Right kidney (tissue), 1 donor: ENCODE measurements around the gene TARP.
"Not testable (repeated sequence)": the region's sequence is repeated elsewhere in the genome, so short reads cannot be mapped to it uniquely, and the experiment has no call there.

Source experiments
- DNase-seq: peaks from one replicate; pipeline ENCODE4 v3.0.0-alpha.2; 2016

TARP gene

GRCh38 chr7:38261601-38262000 lies 11.8 kb downstream of the TARP start:
- not testable (repeated sequence) for DNase-seq

DNA sequence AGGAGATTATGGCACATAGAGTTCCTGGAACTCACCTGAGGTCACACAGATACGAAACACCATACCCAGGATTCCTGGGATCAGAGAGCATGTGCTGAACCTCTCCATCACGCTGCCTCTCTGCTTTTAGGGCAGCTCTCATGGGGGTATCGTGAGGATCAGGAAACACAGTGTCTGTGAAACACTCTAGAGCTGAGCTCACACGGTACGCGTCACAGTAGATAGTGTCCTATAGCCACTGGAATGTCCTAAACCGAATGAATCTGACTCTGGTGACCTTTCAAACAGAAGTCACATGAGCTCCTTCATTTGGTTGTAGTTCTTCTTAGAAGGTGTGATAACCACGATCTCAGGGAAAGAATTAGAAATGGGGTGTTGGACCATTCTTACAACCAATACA lies 14.3 kb downstream of the TARP start:
- not testable (repeated sequence) for DNase-seq

GRCh38 chr7:38257350-38257677 lies 16.1 kb downstream of the TARP start:
- DNase-seq = no peak

- DNase-seq = not testable (repeated sequence)
Measured at GRCh38 chr7:38249849-38250248, 23.6 kb downstream of the TARP start.

DNA sequence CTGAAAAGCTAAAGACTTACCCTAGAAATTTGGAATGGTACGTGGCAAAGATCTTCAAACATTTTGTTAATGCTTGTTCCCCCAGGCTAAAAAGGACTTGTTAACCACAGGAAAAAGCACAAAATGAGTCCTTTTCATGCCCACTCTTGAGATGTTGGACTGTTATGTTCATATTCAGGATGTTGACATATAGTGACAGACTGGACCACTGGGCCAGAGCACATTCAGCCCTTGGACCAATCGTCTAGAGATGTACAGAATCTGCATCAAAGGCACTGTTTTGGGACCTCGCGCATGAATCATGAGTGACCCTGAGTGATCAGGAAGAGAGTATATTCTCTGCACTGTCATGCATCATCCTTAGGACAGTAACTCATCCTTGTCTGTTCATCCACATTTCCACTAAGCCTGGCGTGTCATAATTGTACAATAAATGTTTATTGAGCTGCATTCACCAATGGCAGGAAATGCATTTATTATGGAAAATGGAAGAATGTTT lies 25.3 kb downstream of the TARP start:
- no peak for DNase-seq

DNA sequence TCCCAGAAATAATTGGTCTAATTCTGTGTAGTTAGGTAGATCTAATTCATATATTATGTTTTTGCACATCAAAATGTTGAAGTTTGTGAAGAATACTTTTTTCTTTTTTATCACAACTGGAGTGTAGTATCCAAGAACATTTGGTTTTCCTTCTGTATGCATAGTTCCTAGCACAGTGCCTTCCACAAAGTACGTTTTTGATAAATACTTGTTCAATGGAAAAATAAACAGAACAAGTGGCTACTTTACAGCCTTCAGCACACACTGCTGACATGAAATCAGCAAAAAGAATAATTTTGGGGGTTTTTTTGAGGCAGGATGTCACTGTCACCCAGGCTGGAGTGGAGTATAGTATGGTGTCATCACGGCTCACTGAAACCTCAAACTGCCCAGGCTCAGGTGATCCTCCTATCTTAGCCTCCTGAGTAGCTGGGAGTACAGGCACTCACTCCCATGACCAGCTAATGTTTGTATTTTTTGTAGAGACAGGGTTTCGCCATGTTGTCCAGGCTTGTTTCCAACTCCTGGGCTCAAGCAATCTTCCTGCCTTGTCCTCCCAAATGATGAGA lies 27.9 kb downstream of the TARP start:
- DNase-seq = no peak

- no peak for DNase-seq
Measured at GRCh38 chr7:38244516-38244915, 28.9 kb downstream of the TARP start.

GRCh38 chr7:38243345-38243744 lies 30.1 kb downstream of the TARP start:
- not testable (repeated sequence) for DNase-seq

- DNase-seq = no peak
Measured at GRCh38 chr7:38242814-38243213, 30.6 kb downstream of the TARP start.

DNA sequence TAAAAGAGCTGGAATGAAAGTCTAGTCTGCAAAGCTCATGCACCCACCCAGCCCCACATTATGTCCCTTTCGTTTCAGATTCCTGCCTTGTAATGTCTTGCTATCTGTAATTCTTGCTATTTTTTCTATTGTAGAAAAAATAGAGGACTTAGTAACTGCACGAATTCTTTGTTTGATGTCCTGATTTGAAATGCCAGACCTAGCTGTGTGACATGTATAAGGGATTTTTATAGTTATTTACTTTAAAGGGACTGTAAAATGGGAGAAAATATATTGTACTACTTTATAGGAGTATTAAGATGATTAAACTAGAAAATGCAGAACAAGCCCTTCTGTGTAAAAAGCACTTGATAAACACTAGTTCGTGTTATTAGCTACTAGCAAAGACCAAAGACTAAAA lies 32.4 kb downstream of the TARP start:
- no peak for DNase-seq

DNA sequence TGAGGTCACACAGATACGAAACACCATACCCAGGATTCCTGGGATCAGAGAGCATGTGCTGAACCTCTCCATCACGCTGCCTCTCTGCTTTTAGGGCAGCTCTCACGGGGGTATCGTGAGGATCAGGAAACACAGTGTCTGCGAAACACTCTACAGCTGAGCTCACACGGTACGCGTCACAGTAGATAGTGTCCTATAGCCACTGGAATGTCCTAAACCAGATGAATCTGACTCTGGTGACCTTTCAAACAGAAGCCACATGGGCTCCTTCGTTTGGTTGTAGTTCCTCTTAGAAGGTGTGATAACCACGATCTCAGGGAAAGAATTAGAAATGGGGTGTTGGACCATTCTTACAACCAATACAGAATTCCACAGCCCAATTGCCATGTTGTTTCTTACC lies 34.3 kb downstream of the TARP start:
- not testable (repeated sequence) for DNase-seq

GRCh38 chr7:38235606-38236005 lies 37.8 kb downstream of the TARP start:
- DNase-seq = no peak

DNA sequence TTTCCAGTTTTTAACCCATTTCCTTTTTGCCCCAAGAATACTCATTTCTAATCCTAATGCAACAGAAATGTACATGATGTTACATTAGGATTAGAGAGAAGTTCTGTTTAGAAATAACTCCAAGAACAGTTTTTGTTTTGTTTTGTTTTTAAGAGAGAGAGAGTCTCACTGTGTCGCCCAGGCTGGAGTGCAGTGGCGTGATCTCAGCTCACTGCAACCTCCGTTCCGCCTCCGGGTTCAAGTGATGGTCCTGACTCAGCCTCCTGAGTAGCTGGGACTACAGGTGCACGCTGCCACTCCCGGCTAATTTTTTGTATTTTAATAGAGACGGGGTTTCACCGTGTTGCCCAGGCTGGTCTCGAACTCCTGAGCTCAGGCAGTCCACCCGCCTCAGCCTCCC lies 38.7 kb downstream of the TARP start:
- DNase-seq = not testable (repeated sequence)

DNA sequence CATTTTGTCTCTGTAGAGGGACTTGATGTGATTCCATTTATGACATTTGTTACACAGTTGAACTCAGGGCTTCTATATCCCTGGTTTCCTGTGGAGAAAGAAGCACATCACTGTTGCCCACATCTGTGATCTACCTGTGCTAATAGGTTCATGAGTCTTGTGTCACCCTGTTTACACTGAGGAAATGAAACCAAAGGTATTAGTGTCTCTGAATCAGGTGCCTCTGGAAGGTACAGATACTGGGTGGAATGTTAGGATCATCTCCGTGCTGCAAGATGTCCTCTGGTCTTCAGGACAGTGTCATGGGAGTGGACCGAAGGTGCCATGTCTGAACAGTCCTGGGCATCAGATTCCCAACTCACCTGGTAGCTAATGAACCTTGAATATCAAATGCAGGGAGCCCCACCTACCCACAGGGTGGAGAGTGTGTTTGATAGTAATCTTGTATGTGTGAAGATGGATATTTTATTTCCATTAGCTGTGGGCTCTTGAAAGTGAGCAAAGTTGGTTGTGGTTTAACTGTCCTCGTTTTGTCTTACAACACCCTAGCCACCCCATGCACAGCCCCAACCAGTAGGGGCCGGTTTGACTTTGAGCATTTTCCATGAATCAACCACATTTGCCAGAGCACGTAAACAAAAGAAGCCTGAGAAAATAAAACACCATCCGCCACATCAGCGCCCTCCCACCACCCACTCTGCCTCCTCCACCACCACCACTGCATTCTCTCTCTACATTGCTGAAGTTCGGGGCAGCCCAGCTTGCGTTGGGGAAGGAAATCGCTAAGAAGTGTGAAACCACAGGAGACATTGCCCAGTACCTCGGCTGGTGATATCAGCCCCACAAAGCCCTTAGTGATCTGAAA lies 40.7 kb downstream of the TARP start:
- DNase-seq = no peak

DNA sequence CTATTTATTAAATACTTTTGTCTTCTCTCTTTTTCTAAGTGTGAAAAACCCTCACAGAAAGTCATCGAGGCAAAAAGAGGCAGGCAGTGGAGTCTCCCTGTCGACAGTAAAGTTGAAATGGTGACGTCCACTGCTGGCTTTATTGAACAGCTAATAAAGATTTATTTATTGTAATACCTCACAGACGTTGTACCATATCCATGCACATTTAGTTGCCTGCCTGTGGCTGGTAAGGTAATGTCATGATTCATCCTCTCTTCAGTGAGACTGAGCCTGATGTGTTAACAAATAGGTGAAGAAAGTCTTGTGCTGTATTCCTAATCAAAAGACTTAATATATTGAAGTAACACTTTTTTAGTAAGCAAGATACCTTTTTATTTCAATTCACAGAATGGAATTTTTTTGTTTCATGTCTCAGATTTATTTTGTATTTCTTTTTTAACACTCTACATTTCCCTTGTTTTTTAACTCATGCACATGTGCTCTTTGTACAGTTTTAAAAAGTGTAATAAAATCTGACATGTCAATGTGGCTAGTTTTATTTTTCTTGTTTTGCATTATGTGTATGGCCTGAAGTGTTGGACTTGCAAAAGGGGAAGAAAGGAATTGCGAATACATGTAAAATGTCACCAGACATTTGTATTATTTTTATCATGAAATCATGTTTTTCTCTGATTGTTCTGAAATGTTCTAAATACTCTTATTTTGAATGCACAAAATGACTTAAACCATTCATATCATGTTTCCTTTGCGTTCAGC lies 43.4 kb downstream of the TARP start:
- no peak for DNase-seq

DNA sequence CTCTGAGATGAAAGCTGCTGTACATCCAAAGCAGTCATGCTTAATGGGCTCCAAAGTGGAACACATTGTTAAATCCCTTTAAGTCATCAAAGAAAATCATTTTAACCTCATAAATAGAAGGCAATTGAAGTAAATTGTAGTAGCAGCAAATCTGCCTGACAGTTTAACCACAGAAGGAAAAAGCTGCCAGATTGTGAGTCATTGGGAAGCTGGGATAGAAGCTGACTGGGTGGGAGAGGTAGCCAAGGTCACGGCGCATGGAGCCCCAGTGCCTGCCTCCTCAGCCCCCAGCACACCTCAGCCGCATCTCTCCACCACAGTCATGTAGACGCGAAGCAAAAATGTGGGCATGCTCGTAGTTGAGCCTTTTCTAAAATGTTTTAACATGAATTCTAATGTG lies 44.0 kb downstream of the TARP start:
- no peak for DNase-seq

GRCh38 chr7:38224392-38224791 lies 49.0 kb downstream of the TARP start:
- no peak for DNase-seq

DNA sequence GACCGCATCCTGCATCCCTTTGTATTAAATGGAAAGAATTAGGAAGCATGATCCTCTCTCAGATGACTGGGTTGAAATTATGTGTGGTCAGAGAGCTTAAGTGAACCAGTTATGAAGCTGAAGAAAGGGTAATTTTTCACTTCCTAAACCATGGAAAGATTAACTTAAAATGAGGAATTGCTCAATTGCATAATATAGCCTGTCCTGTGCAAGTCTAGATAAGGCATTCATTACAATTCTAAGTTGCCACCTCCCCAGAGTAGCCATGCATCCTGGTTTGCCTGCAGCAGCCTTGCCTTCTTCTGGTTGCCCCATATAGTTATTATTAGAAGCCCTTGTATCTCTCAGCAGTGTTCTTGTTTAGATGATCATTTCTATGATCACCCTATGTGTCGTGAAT lies 50.1 kb downstream of the TARP start:
- no peak for DNase-seq

GRCh38 chr7:38222481-38223096 lies 50.8 kb downstream of the TARP start:
- no peak for DNase-seq

- no peak for DNase-seq
Measured at GRCh38 chr7:38220452-38220851, 53.0 kb downstream of the TARP start.

DNA sequence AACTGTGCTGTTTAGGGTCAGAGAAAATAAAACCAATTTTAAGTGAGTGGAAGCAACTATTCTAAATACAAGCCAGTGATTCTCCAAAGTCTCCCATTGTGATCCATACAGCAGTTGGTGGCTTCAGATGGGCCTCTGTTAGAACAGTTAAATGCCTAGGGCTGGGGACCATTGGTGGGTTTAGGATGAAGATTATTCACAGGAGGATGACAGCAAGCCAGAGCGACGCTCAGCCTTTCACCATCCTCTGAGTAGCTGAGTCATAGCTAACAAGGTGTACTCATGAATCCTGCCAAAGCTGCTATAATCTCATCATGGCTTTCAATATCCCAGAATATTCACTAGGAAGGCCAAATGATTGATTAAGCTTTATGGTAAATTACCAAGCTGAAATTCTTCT lies 55.8 kb downstream of the TARP start:
- no peak for DNase-seq

DNA sequence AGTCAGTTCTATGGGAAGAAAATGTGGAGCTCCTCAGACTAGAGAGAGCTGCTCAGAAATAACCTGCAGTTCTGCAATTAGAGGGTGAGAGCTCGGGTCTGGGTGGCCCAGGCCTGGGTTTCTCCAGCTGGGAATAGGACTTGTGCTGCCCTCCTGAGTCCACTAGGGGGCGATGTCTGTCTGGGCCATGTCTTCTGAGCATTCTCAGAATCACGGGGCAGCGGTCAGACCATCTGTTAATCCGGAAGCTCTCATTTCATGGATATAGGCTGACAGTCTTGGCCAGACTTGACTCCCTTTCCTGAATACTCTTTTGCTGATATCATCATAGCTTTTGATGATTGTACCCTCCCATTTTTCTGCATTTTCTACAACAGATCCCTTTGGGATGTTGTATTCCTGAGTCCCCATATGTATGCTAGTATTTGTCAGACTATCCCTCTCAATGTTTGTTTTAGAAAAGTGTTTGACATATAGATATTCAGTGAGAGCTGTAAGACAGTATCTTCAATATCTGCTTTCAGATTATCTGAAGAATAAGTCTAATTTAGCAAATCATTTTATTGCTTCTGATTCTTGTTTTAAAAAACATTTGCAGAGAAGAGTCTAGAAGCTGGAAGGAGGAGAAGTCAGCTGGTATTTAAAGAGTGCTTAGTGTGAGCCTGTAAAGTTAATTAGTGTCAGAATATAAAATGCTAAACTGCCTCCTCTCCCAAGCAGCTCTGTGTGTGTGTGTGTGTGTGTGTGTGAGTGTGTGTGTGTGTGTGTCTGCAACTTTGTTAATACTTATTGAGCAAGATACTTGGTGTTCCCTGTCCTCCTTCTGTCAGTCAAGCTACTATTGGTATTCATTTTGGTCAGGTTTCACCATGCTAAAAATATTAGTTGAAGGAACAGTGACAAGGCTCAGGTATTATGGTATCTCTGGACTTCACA lies 57.4 kb downstream of the TARP start:
- DNase-seq = peak; percentile 65
